ENCODE measurements around the gene ZNF771.
A peak's percentile ranks its signal among the peaks of the same experiment; 100 is the strongest.
"Not testable (repeated sequence)": the region's sequence is repeated elsewhere in the genome, so short reads cannot be mapped to it uniquely, and the experiment has no call there.

The ZNF771 gene

GRCh38 chr16:30376461-30376902 lies 30.9 kb upstream of the ZNF771 start:
- no peak for DNase-seq

- DNase-seq: peak; percentile 72
Measured at GRCh38 chr16:30377050-30377811, 30.2 kb upstream of the ZNF771 start.

- DNase-seq: peak; percentile 94
Measured at GRCh38 chr16:30377812-30378235, 29.6 kb upstream of the ZNF771 start.

GRCh38 chr16:30378236-30379157 lies 28.9 kb upstream of the ZNF771 start:
- DNase-seq: peak; percentile 99

GRCh38 chr16:30379158-30379783 lies 28.1 kb upstream of the ZNF771 start:
- DNase-seq: no peak

- DNase-seq: no peak
Measured at GRCh38 chr16:30380072-30380802, 27.2 kb upstream of the ZNF771 start.

GRCh38 chr16:30380803-30381208 lies 26.6 kb upstream of the ZNF771 start:
- no peak for DNase-seq

- peak; percentile 41 for DNase-seq
Measured at GRCh38 chr16:30381291-30382041, 25.9 kb upstream of the ZNF771 start.

GRCh38 chr16:30382111-30382881 lies 25.1 kb upstream of the ZNF771 start, which contains the start of gene SEPTIN1:
TSS of gene SEPTIN1 (minus strand) at chr16:30382561. CDS start at chr16:30382542, 19 bp downstream.
- DNase-seq: peak; percentile 46

GRCh38 chr16:30383521-30383920 lies 23.9 kb upstream of the ZNF771 start:
- DNase-seq: no peak

GRCh38 chr16:30394592-30395154 lies 12.7 kb upstream of the ZNF771 start:
- DNase-seq: peak; percentile 51

GRCh38 chr16:30395155-30395991 lies 12.0 kb upstream of the ZNF771 start, which contains the start of gene ZNF48:
TSS of gene ZNF48 (plus strand) at chr16:30395420. CDS start at chr16:30395795, 375 bp downstream.
- DNase-seq: peak; percentile 86

GRCh38 chr16:30395992-30396585 lies 11.3 kb upstream of the ZNF771 start:
- DNase-seq: peak; percentile 57

GRCh38 chr16:30396627-30397026 lies 10.8 kb upstream of the ZNF771 start:
- DNase-seq: not testable (repeated sequence)

GRCh38 chr16:30397056-30397455 lies 10.3 kb upstream of the ZNF771 start:
- peak; percentile 65 for DNase-seq

- no peak for DNase-seq
Measured at GRCh38 chr16:30397776-30398660, 9.4 kb upstream of the ZNF771 start.

GRCh38 chr16:30398661-30399434 lies 8.6 kb upstream of the ZNF771 start:
- DNase-seq: no peak

Data from hematopoietic multipotent progenitor cell treated with erythropoietin and hydrocortisone succinate and interleukin-3 and kit ligand, for 6 days (in vitro differentiated cells).